ENCODE results near the gene GTF3C5. TPM values are rescaled to one million over a fixed set of nuclear protein-coding genes. Genes with fewer than 3 reads are reported as not detected.
A peak's percentile ranks its signal among the peaks of the same experiment; 100 is the strongest.
"Not testable (repeated sequence)": the region's sequence is repeated elsewhere in the genome, so short reads cannot be mapped to it uniquely, and the experiment has no call there.

The GTF3C5 gene
- total RNA-seq, 2 donors from 2014 or later, result 79.5 to 101 TPM

DNA sequence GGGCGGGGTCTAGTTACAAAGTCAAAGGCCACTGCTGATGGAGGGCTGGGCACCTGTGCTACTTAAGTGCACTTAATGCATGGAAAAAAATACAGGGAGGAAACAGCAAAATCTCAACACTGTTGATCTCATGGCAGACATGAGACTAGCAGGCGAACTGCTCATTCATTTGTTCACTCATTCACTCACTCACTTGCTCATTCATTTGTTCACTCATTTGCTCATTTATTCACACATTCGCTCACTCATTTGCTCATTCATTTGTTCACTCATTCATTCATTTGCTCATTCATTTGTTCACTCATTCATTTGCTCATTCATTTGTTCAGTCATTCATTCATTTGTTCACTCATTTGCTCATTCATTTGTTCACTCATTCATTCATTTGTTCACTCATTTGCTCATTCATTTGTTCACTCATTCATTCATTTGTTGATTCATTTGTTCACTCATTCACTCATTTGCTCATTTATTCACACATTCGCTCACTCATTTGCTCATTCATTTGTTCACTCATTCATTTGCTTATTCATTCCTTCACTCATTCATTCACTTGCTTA, 40.7 kb upstream of the GTF3C5 start:
- not testable (repeated sequence) for H3K9me3 Mint-ChIP-seq; H3K27ac Mint-ChIP-seq; H3K36me3 Mint-ChIP-seq (ENCODE audit: insufficient read depth in 2 of 2); DNase-seq; ATAC-seq (replicated peaks in 1 of 2); H3K4me3 Mint-ChIP-seq
- peaks cover 16% of the 10 kb centered on the region for H3K4me1 Mint-ChIP-seq (ENCODE audit: low read depth)
- peaks cover 49% of the 10 kb centered on the region for H3K27me3 Mint-ChIP-seq (ENCODE audit: low read depth)

DNA sequence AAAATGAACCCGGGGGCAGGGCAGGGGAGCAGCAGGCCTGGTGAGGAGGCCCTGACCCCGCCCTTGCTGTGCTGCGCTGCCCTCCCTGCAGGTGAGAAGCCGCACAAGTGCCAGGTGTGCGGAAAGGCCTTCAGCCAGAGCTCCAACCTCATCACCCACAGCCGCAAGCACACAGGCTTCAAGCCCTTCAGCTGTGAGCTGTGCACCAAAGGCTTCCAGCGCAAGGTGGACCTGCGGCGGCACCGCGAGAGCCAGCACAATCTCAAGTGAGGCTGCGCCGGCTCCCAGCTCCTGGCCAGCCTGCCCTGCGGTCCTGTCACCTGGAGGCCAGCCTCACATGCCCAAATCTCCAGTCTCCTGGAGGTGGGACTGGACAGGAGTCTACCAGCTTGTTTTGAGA, 40.0 kb upstream of the GTF3C5 start:
- ATAC-seq (replicated peaks in 1 of 2) (no peak), DNase-seq (no peak)
- Mint-ChIP-seq H3K27ac (no peak overlapping the region), H3K4me3 (no peak overlapping the region), H3K36me3 (ENCODE audit: insufficient read depth in 2 of 2) (no peaks in the 10 kb centered on the region), H3K27me3 (ENCODE audit: low read depth) (peaks cover 49% of the 10 kb centered on the region), H3K4me1 (ENCODE audit: low read depth) (peaks cover 16% of the 10 kb centered on the region), H3K9me3 (peaks cover 4 to 5% of the 10 kb centered on the region in 2 donors)

DNA sequence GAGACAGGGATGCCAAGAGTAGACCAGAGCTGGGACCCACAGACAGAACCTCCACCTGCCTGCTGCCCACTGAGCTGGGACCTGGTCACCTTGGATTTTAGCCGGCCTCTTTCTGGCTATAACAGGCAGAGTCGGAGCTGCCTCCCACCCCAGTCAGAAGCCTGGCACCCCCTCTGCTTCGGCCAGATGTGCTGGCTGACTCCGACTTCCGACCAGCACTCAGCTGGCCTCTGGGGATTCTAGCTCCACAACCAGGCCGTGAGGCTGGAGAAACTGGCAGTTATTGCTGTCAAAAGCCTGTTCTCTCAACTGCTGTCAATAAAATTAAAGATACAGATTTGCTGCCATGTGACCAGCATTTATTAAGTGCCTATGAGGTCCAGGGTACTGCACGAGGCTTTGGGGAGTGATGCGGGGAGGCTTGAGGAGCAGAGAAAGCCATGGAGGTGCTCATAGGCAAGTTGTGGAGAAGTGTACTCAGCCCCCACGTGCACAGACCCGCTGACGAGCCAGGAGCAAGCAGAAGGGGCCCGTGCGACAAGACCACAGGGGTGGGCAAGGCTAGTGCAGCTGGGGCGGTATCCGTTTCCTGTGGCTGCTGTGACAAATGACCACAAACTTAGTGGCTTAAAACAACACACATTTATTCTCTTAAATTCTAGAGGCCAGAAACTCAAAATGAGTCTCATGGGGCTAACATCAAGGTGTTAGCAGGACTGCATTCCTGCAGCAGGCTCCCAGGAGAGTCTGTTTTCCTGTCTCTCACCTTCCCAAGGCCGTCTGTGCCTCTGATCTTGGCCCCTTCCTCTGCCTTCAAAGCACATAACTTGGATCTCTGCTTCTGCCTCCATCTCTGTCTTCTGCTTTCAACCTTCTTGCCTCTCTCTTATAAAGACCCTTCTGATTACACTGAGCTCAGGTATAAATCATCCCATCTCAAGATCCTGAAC, 39.2 kb upstream of the GTF3C5 start:
- Mint-ChIP-seq H3K27me3 (ENCODE audit: low read depth) (peaks cover 49% of the 10 kb centered on the region), H3K9me3 (peaks cover 4 to 5% of the 10 kb centered on the region in 2 donors), H3K4me1 (ENCODE audit: low read depth) (peaks cover 16% of the 10 kb centered on the region), H3K36me3 (ENCODE audit: insufficient read depth in 2 of 2) (no peaks in the 10 kb centered on the region), H3K27ac (no peak overlapping the region), H3K4me3 (no peak overlapping the region)
- ATAC-seq (replicated peaks in 1 of 2) (no peak), DNase-seq (peak in 1 of 2 donors; percentile 7)

DNA sequence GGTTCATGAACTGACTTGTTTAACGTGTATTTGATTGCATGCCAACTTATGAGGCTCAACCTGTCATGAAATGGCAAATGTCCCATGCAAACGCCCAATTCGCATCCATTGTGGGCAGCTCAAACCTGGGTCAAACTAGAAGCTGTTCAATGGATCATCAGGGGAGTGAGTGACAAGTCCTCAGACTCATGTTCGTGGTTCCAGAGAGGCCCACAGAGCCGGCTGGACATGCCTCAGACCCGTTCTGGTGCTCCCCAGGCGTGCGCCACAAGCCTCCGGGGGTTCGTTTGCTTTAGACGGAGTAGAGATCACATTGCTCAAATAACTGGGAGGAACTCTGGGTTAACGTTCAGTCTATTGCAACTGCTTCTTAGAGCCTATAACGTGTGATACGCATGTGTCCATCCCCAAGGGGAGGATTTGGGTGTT, 37.3 kb upstream of the GTF3C5 start:
- no peak overlapping the region for H3K27ac Mint-ChIP-seq
- peaks cover 16% of the 10 kb centered on the region for H3K4me1 Mint-ChIP-seq (ENCODE audit: low read depth)
- no peak overlapping the region for H3K4me3 Mint-ChIP-seq
- no peak for ATAC-seq (replicated peaks in 1 of 2)
- no peaks in the 10 kb centered on the region for H3K36me3 Mint-ChIP-seq (ENCODE audit: insufficient read depth in 2 of 2)
- H3K9me3 Mint-ChIP-seq, result peaks cover 4 to 5% of the 10 kb centered on the region in 2 donors
- H3K27me3 Mint-ChIP-seq (ENCODE audit: low read depth), result peaks cover 37% of the 10 kb centered on the region
- no peak for DNase-seq

DNA sequence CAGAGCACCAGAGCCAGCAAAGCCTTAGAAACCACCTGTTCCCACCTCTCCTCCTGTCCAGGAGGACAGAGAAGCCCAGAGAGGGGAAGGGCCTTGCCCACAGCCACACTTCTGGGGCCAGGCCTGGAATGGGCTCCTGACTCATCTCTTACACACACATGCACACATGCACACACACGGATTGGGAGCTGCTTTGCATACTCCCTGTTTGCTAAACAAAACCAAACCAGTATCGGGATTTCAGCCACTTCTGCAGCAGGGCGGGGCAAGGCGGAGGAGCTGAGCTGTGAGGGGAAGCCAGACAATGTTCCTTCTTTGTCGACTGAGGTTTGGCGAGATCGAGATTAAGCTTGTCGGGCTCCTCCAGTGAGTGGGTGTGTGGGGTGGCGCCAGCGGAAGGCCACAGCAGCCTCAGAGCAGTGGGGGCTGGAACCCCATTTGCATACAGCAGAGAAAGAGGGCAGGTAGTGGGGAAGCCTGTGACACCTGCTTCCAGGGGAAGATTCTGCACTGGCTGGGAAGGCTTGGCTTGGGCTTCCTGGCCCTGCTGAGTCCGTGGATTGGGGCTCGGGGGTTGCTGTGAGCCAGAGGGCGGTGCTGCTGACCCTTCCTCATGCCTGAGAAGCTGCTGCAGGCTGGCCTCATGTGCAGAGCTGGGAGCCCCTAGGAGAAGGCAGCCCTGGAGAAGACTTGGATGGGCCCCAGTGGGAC, 36.2 kb upstream of the GTF3C5 start:
- Mint-ChIP-seq H3K4me3 (peak overlapping the region in 1 of 2 donors; percentile 16), H3K27me3 (ENCODE audit: low read depth) (peaks cover 38% of the 10 kb centered on the region), H3K4me1 (ENCODE audit: low read depth) (peaks cover 16% of the 10 kb centered on the region), H3K9me3 (peaks cover 4 to 5% of the 10 kb centered on the region in 2 donors), H3K36me3 (ENCODE audit: insufficient read depth in 2 of 2) (no peaks in the 10 kb centered on the region), H3K27ac (no peak overlapping the region)
- ATAC-seq (replicated peaks in 1 of 2) (peak in 1 of 2 donors; percentile 24), DNase-seq (no peak)

DNA sequence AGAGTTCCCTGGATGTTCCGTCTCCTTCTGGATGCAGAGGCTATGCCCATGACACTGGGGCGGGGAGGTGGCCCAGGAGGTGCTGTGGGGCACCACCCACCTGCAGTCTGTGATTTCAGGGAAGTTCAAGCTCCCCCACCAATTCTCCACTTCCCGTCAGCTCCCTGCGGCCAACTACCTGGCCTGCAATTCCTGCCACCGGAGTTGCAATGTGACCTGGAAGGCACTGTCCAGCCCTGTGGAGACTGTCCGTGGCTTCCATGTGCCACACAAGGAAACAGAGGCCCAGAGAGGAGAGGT, 35.7 kb upstream of the GTF3C5 start:
- no peak overlapping the region for H3K4me3 Mint-ChIP-seq
- peaks cover 41% of the 10 kb centered on the region for H3K27me3 Mint-ChIP-seq (ENCODE audit: low read depth)
- no peak overlapping the region for H3K27ac Mint-ChIP-seq
- H3K36me3 Mint-ChIP-seq (ENCODE audit: insufficient read depth in 2 of 2), result no peaks in the 10 kb centered on the region
- DNase-seq, result no peak
- no peak for ATAC-seq (replicated peaks in 1 of 2)
- peaks cover 4% of the 10 kb centered on the region in 2 donors for H3K9me3 Mint-ChIP-seq
- peaks cover 16% of the 10 kb centered on the region for H3K4me1 Mint-ChIP-seq (ENCODE audit: low read depth)

DNA sequence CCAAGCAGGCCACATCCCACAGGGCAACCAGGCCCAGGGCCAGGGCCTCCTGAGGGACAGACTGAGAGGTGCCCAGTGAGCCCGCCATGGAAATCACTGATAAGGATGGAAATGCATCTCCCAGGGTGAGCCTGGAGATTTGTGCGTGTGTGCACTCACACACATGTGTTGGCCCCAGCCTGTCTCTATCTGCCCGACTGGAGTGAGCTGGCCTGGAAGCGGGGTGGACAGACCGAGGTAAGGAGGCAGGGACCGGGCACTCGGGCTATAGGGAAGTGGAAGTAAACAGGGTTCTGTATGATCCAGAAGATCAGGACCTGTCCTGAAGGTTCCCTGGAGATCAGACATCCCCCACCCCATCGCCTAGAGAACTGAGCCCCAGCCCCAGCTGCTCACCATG, 34.9 kb upstream of the GTF3C5 start:
- no peak for ATAC-seq (replicated peaks in 1 of 2)
- Mint-ChIP-seq H3K9me3 (no peaks in the 10 kb centered on the region), H3K4me3 (no peak overlapping the region), H3K36me3 (ENCODE audit: insufficient read depth in 2 of 2) (no peaks in the 10 kb centered on the region), H3K27me3 (ENCODE audit: low read depth) (peaks cover 40% of the 10 kb centered on the region), H3K4me1 (ENCODE audit: low read depth) (peaks cover 16% of the 10 kb centered on the region), H3K27ac (no peak overlapping the region)
- DNase-seq, result no peak

DNA sequence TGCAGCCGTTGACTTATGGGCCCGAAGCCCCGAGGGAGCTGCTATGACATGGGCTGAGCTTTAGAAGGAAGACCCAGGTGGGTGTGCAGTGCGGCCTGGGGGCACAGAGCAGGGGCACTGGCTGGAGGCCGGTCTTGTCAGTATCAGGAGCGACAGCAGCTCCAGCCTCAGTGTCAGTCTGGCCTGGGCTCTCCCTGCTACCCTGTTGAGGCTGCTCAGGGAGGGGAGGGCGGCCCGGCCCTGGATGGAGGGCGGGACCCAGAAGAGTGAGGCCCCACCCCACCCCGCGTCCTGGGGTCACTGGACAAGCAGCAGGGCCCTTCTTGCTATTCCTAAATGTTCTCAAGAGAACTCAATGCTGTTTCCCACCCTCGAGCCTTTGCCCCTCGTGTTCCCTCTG, 34.3 kb upstream of the GTF3C5 start:
- Mint-ChIP-seq H3K27me3 (ENCODE audit: low read depth) (peaks cover 37% of the 10 kb centered on the region), H3K4me1 (ENCODE audit: low read depth) (peaks cover 15% of the 10 kb centered on the region), H3K36me3 (ENCODE audit: insufficient read depth in 2 of 2) (no peaks in the 10 kb centered on the region), H3K4me3 (no peak overlapping the region), H3K9me3 (no peaks in the 10 kb centered on the region), H3K27ac (no peak overlapping the region)
- ATAC-seq (replicated peaks in 1 of 2) (no peak), DNase-seq (no peak)

DNA sequence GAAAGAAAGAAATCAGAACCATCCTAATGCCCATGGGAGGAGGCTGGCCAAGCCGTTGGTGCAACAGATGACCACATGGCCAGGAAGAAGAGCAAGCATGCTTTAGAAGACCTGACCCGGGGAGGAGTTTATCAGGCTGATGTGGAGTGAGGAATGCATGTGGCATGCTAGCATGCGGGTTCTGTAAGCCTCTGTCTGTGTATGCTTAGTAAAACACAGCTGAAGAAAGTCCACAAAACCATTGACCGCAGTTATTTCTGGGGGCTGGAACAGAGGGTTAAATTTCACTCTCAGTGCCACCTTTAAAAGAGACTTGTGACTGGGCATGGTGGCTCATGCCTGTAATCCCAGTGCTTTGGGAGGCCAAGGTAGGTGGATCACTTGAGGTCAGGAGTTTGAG, 33.2 kb upstream of the GTF3C5 start:
- no peak for ATAC-seq (replicated peaks in 1 of 2)
- peaks cover 35% of the 10 kb centered on the region for H3K27me3 Mint-ChIP-seq (ENCODE audit: low read depth)
- no peaks in the 10 kb centered on the region for H3K36me3 Mint-ChIP-seq (ENCODE audit: insufficient read depth in 2 of 2)
- H3K4me3 Mint-ChIP-seq, result no peak overlapping the region
- no peak overlapping the region for H3K27ac Mint-ChIP-seq
- peaks cover 6% of the 10 kb centered on the region for H3K4me1 Mint-ChIP-seq (ENCODE audit: low read depth)
- DNase-seq, result no peak
- no peaks in the 10 kb centered on the region for H3K9me3 Mint-ChIP-seq

DNA sequence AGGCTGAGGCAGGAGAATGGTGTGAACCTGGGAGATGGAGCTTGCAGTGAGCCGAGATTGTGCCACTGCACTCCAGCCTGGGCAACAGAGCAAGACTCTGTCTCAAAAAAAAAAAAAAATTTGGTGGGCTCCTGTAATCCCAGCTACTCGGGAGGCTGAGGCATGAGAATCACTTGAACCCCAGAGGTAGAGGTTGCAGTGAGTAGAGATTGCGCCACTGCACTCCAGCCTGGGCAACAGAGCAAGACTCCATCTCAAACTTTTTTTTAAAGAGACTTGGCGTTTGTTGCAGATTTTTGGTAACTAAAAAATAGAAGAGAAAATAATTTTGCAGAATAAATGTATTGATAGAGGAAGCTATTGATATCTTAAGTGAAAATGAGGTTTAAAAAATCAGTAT, 32.6 kb upstream of the GTF3C5 start:
- not testable (repeated sequence) for H3K36me3 Mint-ChIP-seq (ENCODE audit: insufficient read depth in 2 of 2); H3K4me1 Mint-ChIP-seq (ENCODE audit: low read depth); H3K4me3 Mint-ChIP-seq; H3K27ac Mint-ChIP-seq; ATAC-seq (replicated peaks in 1 of 2); H3K9me3 Mint-ChIP-seq; DNase-seq
- peaks cover 36% of the 10 kb centered on the region for H3K27me3 Mint-ChIP-seq (ENCODE audit: low read depth)

DNA sequence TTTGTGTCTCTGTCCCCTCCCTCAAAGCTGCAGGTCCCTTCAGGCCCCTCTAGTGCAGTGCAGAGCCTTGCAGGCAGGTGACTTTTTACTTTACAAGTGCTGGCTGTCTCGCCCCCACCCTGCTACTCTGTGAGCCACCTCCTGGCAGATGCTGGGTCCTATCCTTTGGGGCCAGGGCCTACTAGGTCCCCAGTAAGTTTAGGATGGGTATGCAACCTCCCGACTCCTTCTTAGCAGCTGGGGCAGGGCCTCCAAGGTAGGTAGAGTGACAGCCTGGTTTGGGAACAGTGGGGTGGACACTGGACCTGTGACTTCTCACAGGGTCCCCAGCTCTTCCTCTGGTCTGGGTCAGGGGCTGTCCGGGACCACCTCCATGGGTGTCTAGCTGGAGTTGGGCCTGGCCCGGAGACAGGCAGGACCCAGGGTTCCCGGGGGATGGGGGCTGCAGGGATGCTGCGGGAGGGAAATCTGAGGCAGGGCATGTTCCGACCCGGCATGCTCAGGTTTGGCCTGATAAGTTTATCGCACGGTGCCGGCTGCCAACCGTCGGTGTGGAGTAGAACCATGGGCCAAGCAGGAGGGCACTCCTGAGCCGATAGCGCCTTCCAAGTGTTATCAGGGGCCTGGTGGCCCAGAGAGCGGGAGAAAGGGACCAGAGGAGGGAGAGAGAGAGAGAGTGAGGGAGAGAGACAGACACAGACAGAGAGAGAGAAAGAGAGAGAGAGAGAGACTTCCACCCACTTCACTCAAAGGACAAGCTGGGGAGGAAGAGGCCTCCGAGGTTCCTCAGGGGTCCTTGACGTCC, 31.8 kb upstream of the GTF3C5 start:
- Mint-ChIP-seq H3K27ac (no peak overlapping the region), H3K36me3 (ENCODE audit: insufficient read depth in 2 of 2) (no peaks in the 10 kb centered on the region), H3K9me3 (no peaks in the 10 kb centered on the region), H3K4me1 (ENCODE audit: low read depth) (peaks cover 6% of the 10 kb centered on the region), H3K4me3 (no peak overlapping the region), H3K27me3 (ENCODE audit: low read depth) (peaks cover 36% of the 10 kb centered on the region)
- no peak for DNase-seq
- ATAC-seq (replicated peaks in 1 of 2), result no peak

DNA sequence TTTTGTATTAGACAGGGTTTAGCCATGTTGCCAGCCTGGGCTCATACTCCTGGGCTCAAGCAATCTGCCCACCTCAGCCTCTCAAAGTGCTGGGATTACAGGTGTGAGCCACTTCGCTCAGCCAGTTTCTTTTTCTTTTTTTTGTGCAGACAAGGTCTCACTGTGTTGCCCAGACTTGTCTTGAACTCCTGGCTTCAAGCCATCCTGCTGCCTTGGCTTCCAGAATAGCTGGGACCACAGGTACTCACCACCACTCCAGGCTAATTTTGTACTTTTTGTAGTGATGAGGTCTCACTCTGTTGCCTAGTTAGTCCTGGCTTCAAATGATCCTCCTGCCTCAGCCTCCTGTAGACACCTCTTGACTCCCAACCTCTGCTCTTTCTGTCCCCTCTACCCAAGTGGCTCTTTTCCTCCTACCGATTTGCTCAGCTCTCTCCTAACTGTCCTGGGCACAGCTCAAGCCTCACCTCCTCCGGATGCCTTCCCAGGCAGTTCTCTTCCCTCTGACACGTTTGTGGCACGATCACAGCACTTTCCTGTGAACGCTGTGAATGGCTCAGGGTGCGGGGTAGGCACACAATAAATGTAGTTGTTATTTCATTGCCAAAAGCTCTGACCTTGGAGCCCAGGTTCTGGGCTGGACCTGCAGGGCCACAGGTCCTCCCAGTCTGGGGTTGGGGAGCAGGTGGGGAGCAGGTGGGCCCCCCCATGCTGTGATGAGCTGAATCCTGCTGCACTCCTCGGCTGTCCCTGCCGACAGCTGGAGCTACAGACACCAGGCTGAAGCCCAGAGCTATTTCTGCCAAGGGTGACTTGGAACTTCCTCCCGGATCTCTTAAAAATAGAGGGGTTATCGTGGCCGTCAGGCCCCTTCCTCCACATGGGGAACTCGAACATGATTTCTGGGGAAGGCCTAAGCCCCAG, 28.4 kb upstream of the GTF3C5 start:
- no peak for ATAC-seq (replicated peaks in 1 of 2)
- H3K9me3 Mint-ChIP-seq, result no peaks in the 10 kb centered on the region
- no peak for DNase-seq
- H3K27ac Mint-ChIP-seq, result no peak overlapping the region
- H3K36me3 Mint-ChIP-seq (ENCODE audit: insufficient read depth in 2 of 2), result no peaks in the 10 kb centered on the region
- H3K27me3 Mint-ChIP-seq (ENCODE audit: low read depth), result peaks cover 51% of the 10 kb centered on the region
- H3K4me3 Mint-ChIP-seq, result no peak overlapping the region
- no peaks in the 10 kb centered on the region for H3K4me1 Mint-ChIP-seq (ENCODE audit: low read depth)

All from activated T-cell treated with anti-CD3 and anti-CD28 coated beads, Interleukin-2, amount 50 U/mL, for 72 hours (primary cell).